T-cell (primary cell): ENCODE measurements around the gene HNF1B. TPM values are rescaled to one million over a fixed set of nuclear protein-coding genes. Genes with fewer than 3 reads are reported as not detected.

Experiments
- ATAC-seq, 4 experiments: fragments of 200-7000 bp in 3 of 4; fragments of 150-1000 bp in 1 of 4; cut with Tn5 transposase; replicated peaks in 1 of 4; 1 replicate in 3 of 4; 2 replicates in 1 of 4; pipeline ENCODE4 v1.10.0; 2021; ENCODE audit warnings: moderate library complexity in 3 of 4, mild to moderate bottlenecking in 2 of 4, moderate number of reproducible peaks in 1 of 4
- CTCF ChIA-PET, 2 donors: fragments of 300-600 bp; sonication (Branson Sonifier 250); formaldehyde crosslinking; loops; one replicate each; lab custom pipeline; 2022; ENCODE audit warnings: antibody characterized with exemption in 2 of 2; lab: Charles Lee
- POLR2A ChIA-PET, 2 donors: fragments of 300-600 bp; sonication (Branson Sonifier 250); formaldehyde crosslinking; loops; one replicate each; lab custom pipeline; 2022; ENCODE audit warnings: antibody characterized with exemption in 2 of 2; lab: Charles Lee
- DNase-seq, 35 experiments: peaks; one replicate each; pipeline versions ENCODE4 v3.0.0 to v3.0.0-alpha.2; 2013 to 2023
- H3K27ac ChIP-seq: one replicate; pipeline ENCODE4 v1.5.1; 2013; ENCODE audit warnings: low read length
- H3K27me3 ChIP-seq, 2 experiments: replicated peaks in 1 of 2; 1 replicate in 1 of 2; 2 replicates in 1 of 2; pipeline versions ENCODE4 v1.6.1 to v1.7.0; 2013; ENCODE audit warnings: low read length in 1 of 2, mixed read lengths in 1 of 2; ENCODE audit not compliant: control insufficient read depth in 2 of 2, insufficient read depth in 2 of 2; ENCODE audit errors: extremely low read depth in 1 of 2
- H3K36me3 ChIP-seq, 2 donors: 1 replicate in 1 of 2; 2 replicates in 1 of 2; pipeline versions ENCODE4 v1.6.1 to v1.7.0; 2013; ENCODE audit warnings: low read length in 1 of 2; ENCODE audit not compliant: control insufficient read depth in 2 of 2, insufficient read depth in 1 of 2; ENCODE audit errors: extremely low read depth in 1 of 2
- H3K4me1 ChIP-seq, 2 experiments: 1 replicate in 1 of 2; 2 replicates in 1 of 2; pipeline versions ENCODE4 v1.6.1 to v1.7.0; 2013; ENCODE audit warnings: low read length in 2 of 2, mixed read lengths in 1 of 2; ENCODE audit not compliant: insufficient read depth in 2 of 2, control insufficient read depth in 1 of 2; ENCODE audit errors: extremely low read depth in 1 of 2
- H3K4me3 ChIP-seq, 2 donors: 1 replicate in 1 of 2; 2 replicates in 1 of 2; pipeline versions ENCODE4 v1.5.1 to v1.7.0; 2013; ENCODE audit warnings: mild to moderate bottlenecking in 2 of 2, low read length in 1 of 2, moderate library complexity in 1 of 2; ENCODE audit not compliant: control insufficient read depth in 1 of 2; ENCODE audit errors: extremely low read depth in 1 of 2
- H3K9me3 ChIP-seq: 2 replicates; pipeline ENCODE4 v1.7.0; 2013
- H3K27ac Mint-ChIP-seq, 2 donors: one replicate each; pipeline ENCODE4 v1.8.0; 2020 to 2021; ENCODE audit warnings: mild to moderate bottlenecking in 2 of 2, mixed read lengths in 2 of 2
- H3K27me3 Mint-ChIP-seq, 2 donors: one replicate each; pipeline ENCODE4 v1.8.0; 2021 to 2022; ENCODE audit warnings: mixed read lengths in 2 of 2
- H3K36me3 Mint-ChIP-seq: one replicate; pipeline ENCODE4 v1.8.0; 2021; ENCODE audit warnings: mixed read lengths
- H3K4me1 Mint-ChIP-seq, 3 donors: one replicate each; pipeline ENCODE4 v1.8.0; 2020 to 2022; ENCODE audit warnings: mixed read lengths in 3 of 3, mild to moderate bottlenecking in 1 of 3
- H3K4me3 Mint-ChIP-seq, 3 donors: one replicate each; pipeline ENCODE4 v1.8.0; 2020 to 2022; ENCODE audit warnings: mild to moderate bottlenecking in 3 of 3, mixed read lengths in 3 of 3, moderate library complexity in 3 of 3
- H3K9me3 Mint-ChIP-seq, 3 donors: one replicate each; pipeline ENCODE4 v1.8.0; 2020 to 2022; ENCODE audit warnings: mixed read lengths in 3 of 3
- total RNA-seq, 35 experiments: library from RNA in 6 of 35; stranded (reverse) in 6 of 35; fragments of 120-200 nt in 1 of 35; gene quantifications; one replicate each; pipeline versions ENCODE4 v1.2.1 to v1.2.4 and lab custom pipeline; 2013 to 2026

Gene HNF1B
- total RNA-seq, 5 donors from 2014 or later (not counting 1 experiment from before 2014, with no cell fraction given), result 0.10 to 0.19 (median 0.15) TPM; not detected in 2

DNA sequence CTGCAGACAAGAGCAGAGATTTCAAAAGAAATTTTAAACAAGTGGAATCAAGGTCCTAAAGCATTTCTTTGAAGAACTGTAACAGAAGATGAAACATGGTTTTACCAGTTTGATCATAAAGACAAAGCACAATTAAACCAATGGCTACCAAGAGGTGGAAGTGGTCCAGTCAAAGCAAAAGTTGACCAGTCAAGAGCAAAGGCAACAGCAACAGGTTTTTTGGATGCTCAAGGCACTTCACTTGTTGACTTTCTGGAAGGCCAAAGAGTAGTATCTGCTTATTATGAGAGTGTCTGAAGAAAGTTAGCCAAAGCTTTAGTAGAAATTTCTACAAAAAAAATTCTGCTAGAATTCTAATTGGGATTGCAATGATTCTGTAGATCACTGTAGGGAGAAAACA is 106.9 kb downstream of the HNF1B start:
- peaks cover 0 to 25% of the 10 kb centered on the region in 2 donors for H3K36me3 ChIP-seq
- ATAC-seq (no peak), DNase-seq (no peak)
- POLR2A ChIA-PET, result no interaction called here
- CTCF ChIA-PET, result no interaction called here
- Mint-ChIP-seq H3K4me3 (no peak overlapping the region), H3K27ac (no peak overlapping the region), H3K9me3 (no peaks in the 10 kb centered on the region), H3K36me3 (peaks cover 37% of the 10 kb centered on the region), H3K27me3 (no peaks in the 10 kb centered on the region), H3K4me1 (peaks cover 28 to 42% (median 36%) of the 10 kb centered on the region in 3 donors)
- H3K4me3 ChIP-seq, result no peak overlapping the region
- no peaks in the 10 kb centered on the region for H3K9me3 ChIP-seq
- H3K27me3 ChIP-seq, result no peaks in the 10 kb centered on the region
- no peak overlapping the region for H3K27ac ChIP-seq
- H3K4me1 ChIP-seq, result peaks cover 3 to 8% of the 10 kb centered on the region in 2 experiments

Other genes with a start within 250 kb of the HNF1B start
- 100 to 1,000 TPM; 103 to 118 (median 113) TPM for gene SYNRG, start 135.6 kb downstream of the HNF1B start, total RNA-seq
- gene DDX52, start 101.6 kb downstream of the HNF1B start, total RNA-seq, result 10 to 100 TPM; 21.6 to 34.0 (median 25.7) TPM
- gene TBC1D3K, start 179.4 kb upstream of the HNF1B start, total RNA-seq, result not detected
- 10 to 100 TPM; 10.4 to 33.5 (median 19.4) TPM for gene TBC1D3L, start 244.0 kb upstream of the HNF1B start, total RNA-seq